Eye (tissue), 1 donor: ENCODE data around the gene PTPRE.
A peak's percentile ranks its signal among the peaks of the same experiment; 100 is the strongest.

Source experiments
- DNase-seq: peaks from one replicate; pipeline ENCODE4 v3.0.0-alpha.2; 2015

The PTPRE gene

GRCh38 chr10:128049226-128050120, 142.6 kb downstream of the PTPRE start:
- no peak for DNase-seq

- no peak for DNase-seq
Measured at GRCh38 chr10:128050121-128050516, 143.2 kb downstream of the PTPRE start.

GRCh38 chr10:128050936-128051335, 144.0 kb downstream of the PTPRE start:
- DNase-seq = no peak

GRCh38 chr10:128051548-128051947, 144.6 kb downstream of the PTPRE start:
- DNase-seq = no peak

- no peak for DNase-seq
Measured at GRCh38 chr10:128052696-128053095, 145.8 kb downstream of the PTPRE start.

- DNase-seq = no peak
Measured at GRCh38 chr10:128053356-128053755, 146.5 kb downstream of the PTPRE start.

- no peak for DNase-seq
Measured at GRCh38 chr10:128054163-128054970, 147.5 kb downstream of the PTPRE start.

- DNase-seq = no peak
Measured at GRCh38 chr10:128055061-128055868, 148.4 kb downstream of the PTPRE start.

GRCh38 chr10:128056303-128057050, 149.6 kb downstream of the PTPRE start:
- DNase-seq = no peak

GRCh38 chr10:128058106-128058749, 151.3 kb downstream of the PTPRE start:
- DNase-seq = no peak

- no peak for DNase-seq
Measured at GRCh38 chr10:128058750-128059134, 151.8 kb downstream of the PTPRE start.

GRCh38 chr10:128059266-128059981, 152.5 kb downstream of the PTPRE start:
- no peak for DNase-seq

- no peak for DNase-seq
Measured at GRCh38 chr10:128059982-128060293, 153.0 kb downstream of the PTPRE start.

- DNase-seq = no peak
Measured at GRCh38 chr10:128060341-128061250, 153.7 kb downstream of the PTPRE start.

- peak; percentile 19 for DNase-seq
Measured at GRCh38 chr10:128061306-128062300, 154.7 kb downstream of the PTPRE start.

- peak; percentile 64 for DNase-seq
Measured at GRCh38 chr10:128062331-128062880, 155.5 kb downstream of the PTPRE start.

GRCh38 chr10:128062881-128063563, 156.1 kb downstream of the PTPRE start:
- no peak for DNase-seq

GRCh38 chr10:128063736-128064107, 156.8 kb downstream of the PTPRE start:
- DNase-seq = no peak
